Cardiac fibroblast (primary cell): ENCODE measurements around the gene RGL4.
"Not testable (repeated sequence)": the region's sequence is repeated elsewhere in the genome, so short reads cannot be mapped to it uniquely, and the experiment has no call there.

ENCODE experiments used
- DNase-seq, 2 donors: peaks; one replicate each; pipeline versions ENCODE4 v3.0.0 to v3.0.0-alpha.2; 2010; ENCODE audit warnings: low read depth in 2 of 2
- H3K4me3 ChIP-seq, 2 donors: replicated peaks in 1 of 2; 1 replicate in 1 of 2; 2 replicates in 1 of 2; pipeline ENCODE4 v1.5.1; 2011; ENCODE audit warnings: low read depth in 2 of 2, low read length in 2 of 2, mild to moderate bottlenecking in 2 of 2, moderate library complexity in 1 of 2
- CTCF ChIP-seq: IDR thresholded peaks from one replicate; pipeline ENCODE4 v1.5.1; 2011; ENCODE audit warnings: low read depth, mild to moderate bottlenecking, low read length, inconsistent platforms

Gene RGL4

GRCh38 chr22:23720855-23721254, 30.0 kb downstream of the RGL4 start:
- no peak for DNase-seq
- H3K4me3 ChIP-seq = no peak overlapping the region
- TF ChIP-seq CTCF = no peak

- TF ChIP-seq CTCF = no peak
- DNase-seq = no peak
- no peak overlapping the region for H3K4me3 ChIP-seq
Measured at GRCh38 chr22:23722160-23722559, 31.3 kb downstream of the RGL4 start.

GRCh38 chr22:23722724-23723123, 31.9 kb downstream of the RGL4 start:
- no peak overlapping the region for H3K4me3 ChIP-seq
- DNase-seq = no peak
- no peak for TF ChIP-seq CTCF

DNA sequence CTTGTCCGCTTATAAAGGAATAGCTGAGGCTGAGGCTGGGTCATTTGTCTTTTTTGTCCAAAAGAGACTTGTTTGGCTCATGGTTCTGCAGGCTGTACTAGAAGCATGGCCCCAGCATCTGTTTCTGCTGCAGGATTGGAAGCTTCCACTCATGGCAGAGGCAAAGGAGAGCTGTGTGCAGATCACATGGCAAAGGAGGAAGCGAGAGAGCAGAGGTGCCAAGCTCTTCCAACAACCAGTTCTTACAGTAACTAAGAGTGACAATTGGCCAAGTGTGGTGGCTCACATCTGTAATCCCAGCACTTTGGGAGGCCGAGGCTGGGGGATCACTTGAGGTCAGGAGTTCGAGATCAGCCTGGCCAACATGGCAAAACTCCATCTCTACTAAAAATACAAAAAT, 37.3 kb downstream of the RGL4 start:
- not testable (repeated sequence) for DNase-seq, H3K4me3 ChIP-seq

DNA sequence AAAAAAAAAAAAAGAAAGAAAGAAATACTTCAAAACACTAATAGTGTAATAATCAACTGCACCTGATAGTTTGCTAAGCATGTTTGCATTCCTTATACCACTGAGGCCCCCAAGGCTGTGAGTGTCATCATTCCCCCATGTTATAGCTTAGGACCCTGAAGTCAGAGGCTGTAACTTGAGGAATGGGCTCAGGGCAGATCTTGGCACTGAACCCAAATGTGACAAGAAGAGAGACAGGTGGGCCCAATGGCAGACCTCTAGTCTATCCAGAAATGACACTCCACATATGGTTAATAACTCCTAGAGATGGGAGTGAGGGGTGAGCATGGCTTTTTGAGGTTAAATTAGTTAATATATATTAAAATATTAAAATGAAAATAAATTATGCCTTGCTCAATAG, 46.9 kb downstream of the RGL4 start:
- no peak for TF ChIP-seq CTCF
- H3K4me3 ChIP-seq = no peak overlapping the region
- DNase-seq = no peak

- DNase-seq = peak in 1 of 2 donors; percentile 43
- no peak overlapping the region for H3K4me3 ChIP-seq
- TF ChIP-seq CTCF = no peak
Measured at GRCh38 chr22:23742505-23743264, 51.9 kb downstream of the RGL4 start.

GRCh38 chr22:23743303-23743705, 52.5 kb downstream of the RGL4 start:
- DNase-seq = peak in 1 of 2 donors; percentile 67
- TF ChIP-seq CTCF = no peak
- no peak overlapping the region for H3K4me3 ChIP-seq
